Liver (tissue), 9 donors: ENCODE data around the gene ABCB4. TPM values are rescaled to one million over a fixed set of nuclear protein-coding genes. Genes with fewer than 3 reads are reported as not detected.
"Not testable (repeated sequence)": the region's sequence is repeated elsewhere in the genome, so short reads cannot be mapped to it uniquely, and the experiment has no call there.

ENCODE experiments used
- DNase-seq: peaks from one replicate; pipeline ENCODE4 v3.0.0-alpha.2; 2017; ENCODE audit warnings: low spot score
- H3K27ac ChIP-seq, 2 donors: one replicate each; pipeline ENCODE4 v1.7.0; 2013; ENCODE audit warnings: inconsistent platforms in 2 of 2, low read length in 2 of 2, control low read depth in 1 of 2, low read depth in 1 of 2, mild to moderate bottlenecking in 1 of 2
- H3K27me3 ChIP-seq, 4 donors: one replicate each; pipeline versions ENCODE4 v1.6.1 to v1.7.0; 2013; ENCODE audit warnings: low read length in 3 of 4, inconsistent platforms in 1 of 4, mild to moderate bottlenecking in 1 of 4, moderate library complexity in 1 of 4; ENCODE audit not compliant: control insufficient read depth in 4 of 4, insufficient read depth in 4 of 4
- H3K36me3 ChIP-seq, 4 donors: one replicate each; pipeline versions ENCODE4 v1.6.1 to v1.7.0; 2013; ENCODE audit warnings: low read length in 3 of 4, mild to moderate bottlenecking in 3 of 4, low read depth in 1 of 4, moderate library complexity in 1 of 4; ENCODE audit not compliant: control insufficient read depth in 4 of 4, insufficient read depth in 3 of 4
- H3K4me1 ChIP-seq, 4 donors: one replicate each; pipeline versions ENCODE4 v1.6.1 to v1.7.0; 2013; ENCODE audit warnings: low read length in 3 of 4, mild to moderate bottlenecking in 3 of 4, moderate library complexity in 1 of 4; ENCODE audit not compliant: control insufficient read depth in 4 of 4, insufficient read depth in 4 of 4
- H3K4me3 ChIP-seq, 3 donors: one replicate each; pipeline versions ENCODE4 v1.6.1 to v1.7.0; 2013; ENCODE audit warnings: low read length in 3 of 3, control low read depth in 1 of 3, low read depth in 1 of 3, mild to moderate bottlenecking in 1 of 3
- H3K9ac ChIP-seq, 2 donors: one replicate each; pipeline ENCODE4 v1.7.0; 2013; ENCODE audit warnings: low read length in 2 of 2, mild to moderate bottlenecking in 2 of 2, moderate library complexity in 2 of 2, control low read depth in 1 of 2, low read depth in 1 of 2
- H3K9me3 ChIP-seq, 4 donors: one replicate each; pipeline versions ENCODE4 v1.6.1 to v1.7.0; 2013; ENCODE audit warnings: low read length in 3 of 4; ENCODE audit not compliant: control insufficient read depth in 4 of 4
- ATF3 ChIP-seq: IDR thresholded peaks from 2 replicates; pipeline ENCODE4 v1.6.1; 2016; ENCODE audit warnings: antibody characterized with exemption
- FOXA2 ChIP-seq: IDR thresholded peaks from 2 replicates; pipeline ENCODE4 v1.6.1; 2016; ENCODE audit warnings: antibody characterized with exemption
- GABPA ChIP-seq, 2 donors: IDR thresholded peaks in 1 of 2; conservative IDR thresholded peaks in 1 of 2; 2 replicates each; pipeline ENCODE4 v1.6.1; 2016; ENCODE audit warnings: antibody characterized with exemption in 2 of 2, mild to moderate bottlenecking in 1 of 2, moderate library complexity in 1 of 2
- HNF4G ChIP-seq: IDR thresholded peaks from 2 replicates; pipeline ENCODE4 v1.6.1; 2016; ENCODE audit warnings: antibody characterized with exemption
- JUND ChIP-seq, 2 donors: IDR thresholded peaks; 2 replicates each; pipeline ENCODE4 v1.6.1; 2016; ENCODE audit warnings: antibody characterized with exemption in 2 of 2
- NR2F2 ChIP-seq: IDR thresholded peaks from 2 replicates; pipeline ENCODE4 v1.6.1; 2016; ENCODE audit warnings: antibody characterized with exemption
- REST ChIP-seq: IDR thresholded peaks from 2 replicates; pipeline ENCODE4 v1.6.1; 2016; ENCODE audit warnings: antibody characterized with exemption, mild to moderate bottlenecking
- RXRA ChIP-seq, 2 donors: IDR thresholded peaks; 2 replicates each; pipeline ENCODE4 v1.6.1; 2017 to 2018; ENCODE audit warnings: antibody characterized with exemption in 2 of 2, mild to moderate bottlenecking in 1 of 2
- ZBTB33 ChIP-seq: IDR thresholded peaks from 2 replicates; pipeline ENCODE4 v1.6.1; 2016; ENCODE audit warnings: antibody characterized with exemption
- WGBS: extraction: QIAGEN DNeasy Blood & Tissue Kit; methylation state at CpG from one replicate; pipeline ENCODE4 v1.1.7; 2013; 5-methylcytosine and 5-hydroxymethylcytosine counted together
- polyA plus RNA-seq, 2 donors: library from polyadenylated mRNA; stranded (reverse) in 1 of 2; unstranded in 1 of 2; fragments of 200-250 nt in 1 of 2; fragments of >200 nt in 1 of 2; fragmentation: Nextera tagmentation in 1 of 2; extraction: Ambion mirVana in 1 of 2; gene quantifications; one replicate each; pipeline versions ENCODE4 v1.2.1 to v1.2.3, GENCODE V29; 2013 to 2015
- total RNA-seq, 2 donors: library from RNA; depleted of rRNA; stranded (reverse); fragments of >200 nt; gene quantifications; one replicate each; pipeline ENCODE4 v1.2.3, GENCODE V29; 2014
- donor health status: healthy.
- donor health status: healthy.
- donor health status: healthy.
- donor health status: healthy.
- donor health status: healthy.

The ABCB4 gene
- total and polyA plus RNA-seq, 4 donors = 6.7 to 409 (median 77.6) TPM

- Histone ChIP-seq H3K4me1 (peaks cover 0 to 21% (median 4%) of the 10 kb centered on the region in 4 donors), H3K4me3 (no peak overlapping the region), H3K27ac (no peak overlapping the region), H3K9me3 (no peaks in the 10 kb centered on the region), H3K36me3 (peaks cover 0 to 2% (median 0%) of the 10 kb centered on the region in 4 donors), H3K9ac (no peak overlapping the region), H3K27me3 (no peaks in the 10 kb centered on the region)
- DNase-seq = no peak
- TF ChIP-seq RXRA (IDR thresholded peaks at IDR 0.05) (no peak), GABPA (IDR thresholded peaks at IDR 0.05 in 1 of 2, conservative IDR thresholded peaks at IDR 0.05 in 1 of 2) (no peak), NR2F2 (no peak), FOXA2 (no peak), ATF3 (no peak), HNF4G (no peak), REST (no peak), JUND (IDR thresholded peaks at IDR 0.05) (no peak), ZBTB33 (no peak)
- WGBS = 91% methylated on average over 2 of the region's 2 CpGs
Observed at GRCh38 chr7:87471473-87471872, 4.0 kb downstream of the ABCB4 start.

GRCh38 chr7:87469204-87469603 lies 6.3 kb downstream of the ABCB4 start:
- not testable (repeated sequence) for H3K4me3 ChIP-seq, H3K27ac ChIP-seq, H3K27me3 ChIP-seq, H3K36me3 ChIP-seq, H3K9ac ChIP-seq, H3K9me3 ChIP-seq, DNase-seq
- peaks cover 0 to 26% (median 12%) of the 10 kb centered on the region in 4 donors for H3K4me1 ChIP-seq

GRCh38 chr7:87465534-87465880 lies 10.0 kb downstream of the ABCB4 start:
- 86% methylated on average over 7 of the region's 7 CpGs for whole genome bisulfite sequencing
- H3K27ac ChIP-seq, H3K27me3 ChIP-seq, H3K4me3 ChIP-seq, H3K9ac ChIP-seq, DNase-seq, H3K9me3 ChIP-seq: not testable (repeated sequence)
- Histone ChIP-seq H3K4me1 (peaks cover 1 to 25% (median 21%) of the 10 kb centered on the region in 4 donors), H3K36me3 (peaks cover 2 to 15% (median 7%) of the 10 kb centered on the region in 4 donors)
